GM19328 (cell line): ENCODE measurements around the gene SDCBP2.

Experiments used
- ATAC-seq: cut with Tn5 transposase; IDR thresholded peaks from one replicate; pipeline ENCODE4 v1.9.1; 2021; ENCODE audit warnings: mild to moderate bottlenecking, moderate library complexity; ENCODE audit not compliant: unreplicated experiment

The SDCBP2 gene

DNA sequence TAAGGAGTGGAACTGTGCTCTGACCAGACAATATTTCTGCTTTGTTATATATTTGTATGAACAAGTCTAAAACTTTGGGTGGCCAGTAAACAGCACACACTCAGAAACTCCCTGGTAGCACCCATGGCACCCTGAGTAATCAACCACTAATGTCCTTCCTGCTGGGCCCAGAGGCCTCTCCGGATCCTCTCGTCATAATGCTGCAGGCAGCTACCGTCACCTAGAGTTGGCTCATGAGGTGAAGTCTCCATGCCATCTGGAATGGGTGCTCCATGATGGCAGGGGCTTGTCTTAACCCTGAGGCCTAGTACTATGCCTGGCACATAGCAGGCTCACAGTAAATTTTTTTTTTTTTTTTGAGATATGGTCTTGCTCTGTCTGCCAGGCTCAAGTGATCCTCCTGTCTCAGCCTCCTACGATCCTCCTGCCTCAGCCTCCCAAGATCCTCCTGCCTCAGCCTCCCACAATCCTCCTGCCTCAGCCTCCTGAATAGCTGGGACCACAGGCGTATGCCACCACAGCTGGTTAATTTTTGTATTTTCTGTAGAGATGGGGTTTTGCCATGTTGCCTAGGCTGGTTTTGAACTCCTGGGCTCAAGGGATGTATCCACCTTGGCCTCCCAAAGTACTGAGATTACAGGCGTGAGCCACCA is 3.0 kb upstream of the SDCBP2 start:
- no peak for ATAC-seq

DNA sequence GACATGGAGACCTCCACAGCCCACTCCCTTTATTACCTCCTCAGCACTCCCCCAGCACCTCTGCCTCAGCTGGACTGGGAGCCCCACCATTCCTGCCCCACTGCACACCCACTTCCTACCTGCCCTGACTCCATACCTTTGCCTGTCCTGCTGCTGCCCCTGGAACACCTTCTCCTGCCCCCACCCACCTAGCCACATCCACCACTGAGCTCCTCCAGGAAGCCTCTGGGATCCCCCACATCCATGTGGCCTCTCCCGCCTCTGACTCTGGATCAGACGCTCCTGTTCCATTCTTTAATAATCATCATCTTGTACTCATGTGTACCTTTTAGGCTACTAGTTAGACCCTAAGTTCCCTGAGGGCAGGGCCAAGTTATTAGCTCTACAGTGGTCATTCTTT is 2.2 kb upstream of the SDCBP2 start:
- ATAC-seq = no peak

DNA sequence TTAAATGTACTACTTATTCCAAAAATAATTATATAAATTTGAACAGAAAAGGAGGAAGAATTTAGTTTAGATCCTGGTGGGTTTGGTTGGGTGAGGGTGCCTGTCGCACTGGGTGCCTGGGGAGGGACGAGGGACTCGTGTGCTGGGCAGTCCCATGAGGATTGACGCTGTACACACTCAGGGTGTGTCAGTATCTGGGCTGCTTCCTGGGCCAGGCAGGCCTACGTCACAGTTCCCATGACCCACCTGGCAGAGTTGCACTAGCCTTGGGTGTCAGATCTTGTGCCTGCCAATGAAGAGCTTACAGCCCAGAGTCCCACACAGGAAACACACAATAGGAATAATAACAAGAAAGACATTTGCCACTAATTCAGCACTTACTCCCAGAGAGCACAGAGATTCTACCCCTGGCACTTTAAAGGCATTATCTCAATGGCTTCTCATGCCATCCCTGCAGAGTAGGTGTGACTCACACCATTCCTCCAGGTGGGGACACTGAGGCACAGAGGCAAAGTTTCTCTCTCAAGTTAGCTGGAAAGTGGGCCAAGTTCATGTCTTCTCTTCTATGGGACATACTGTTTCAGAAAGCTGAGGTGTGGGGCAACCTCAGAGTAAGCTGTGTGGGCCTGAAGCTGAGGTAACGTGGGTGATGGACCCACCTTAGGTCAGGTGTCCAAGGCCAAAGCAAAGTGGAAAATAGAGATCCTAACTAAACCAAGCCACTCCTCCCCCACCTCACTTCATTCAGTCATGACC is 1.3 kb upstream of the SDCBP2 start:
- ATAC-seq = no peak

DNA sequence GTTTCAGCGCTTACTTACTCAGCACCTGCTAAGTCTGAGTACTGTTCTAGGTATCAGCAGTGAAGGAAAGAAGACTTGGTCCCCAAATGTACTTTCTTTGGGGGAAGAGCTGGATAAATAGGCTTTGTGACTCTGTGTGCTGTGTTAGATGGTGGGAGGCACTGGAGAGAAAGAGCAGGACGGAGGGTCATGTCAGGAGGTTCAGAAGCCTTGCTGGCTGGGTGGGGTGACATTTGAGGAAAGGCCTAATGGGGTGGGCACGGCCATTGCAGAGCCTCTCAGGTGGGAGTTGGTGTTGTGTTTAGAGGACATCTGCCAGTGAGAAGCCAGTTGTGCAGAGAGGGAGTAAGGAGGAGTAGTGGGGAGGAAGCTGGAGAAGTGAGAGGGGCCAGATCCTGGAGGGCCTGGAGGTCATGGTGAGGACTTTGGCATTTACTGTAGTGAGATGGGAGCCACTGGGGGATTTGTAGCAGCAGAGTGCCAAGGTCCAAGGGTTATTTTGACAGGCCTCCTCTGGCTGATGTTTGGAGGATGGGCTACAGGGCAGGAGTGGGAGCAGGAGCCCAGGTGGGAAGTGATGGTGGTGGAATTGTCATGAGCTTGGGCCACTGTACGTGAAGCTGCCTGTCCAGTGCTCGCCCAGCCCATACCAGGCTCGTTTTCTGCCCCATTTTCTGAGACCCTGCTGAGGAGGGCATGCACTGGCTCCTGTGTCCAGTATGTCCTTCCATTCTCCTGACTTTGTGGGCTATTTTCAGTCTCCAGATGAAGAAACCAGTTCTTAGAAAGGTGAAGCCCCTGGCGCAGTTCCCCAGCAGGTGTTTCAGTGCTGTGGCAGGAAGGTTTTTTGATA is 886 bp downstream of the SDCBP2 start:
- ATAC-seq = no peak

DNA sequence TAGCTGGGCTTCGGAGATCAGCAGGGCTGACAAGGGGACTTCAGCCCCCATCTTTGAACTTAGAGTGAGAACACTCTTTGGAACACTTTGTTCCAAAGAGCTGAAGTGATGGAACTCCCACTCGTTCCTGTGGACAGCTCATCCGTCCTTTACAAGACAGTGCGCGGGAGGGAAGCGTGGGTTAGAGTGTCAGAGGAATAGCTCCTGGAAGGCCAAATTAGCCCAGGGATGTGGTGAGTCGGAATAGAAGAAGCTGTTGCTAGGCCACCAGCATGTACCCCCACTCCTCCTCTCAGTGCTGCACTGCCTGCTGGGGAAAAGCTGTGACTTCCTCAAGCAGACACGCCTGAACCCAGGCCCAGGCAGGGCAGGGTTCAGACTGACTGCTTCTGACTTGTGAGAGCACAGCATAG is 1.7 kb downstream of the SDCBP2 start:
- no peak for ATAC-seq

DNA sequence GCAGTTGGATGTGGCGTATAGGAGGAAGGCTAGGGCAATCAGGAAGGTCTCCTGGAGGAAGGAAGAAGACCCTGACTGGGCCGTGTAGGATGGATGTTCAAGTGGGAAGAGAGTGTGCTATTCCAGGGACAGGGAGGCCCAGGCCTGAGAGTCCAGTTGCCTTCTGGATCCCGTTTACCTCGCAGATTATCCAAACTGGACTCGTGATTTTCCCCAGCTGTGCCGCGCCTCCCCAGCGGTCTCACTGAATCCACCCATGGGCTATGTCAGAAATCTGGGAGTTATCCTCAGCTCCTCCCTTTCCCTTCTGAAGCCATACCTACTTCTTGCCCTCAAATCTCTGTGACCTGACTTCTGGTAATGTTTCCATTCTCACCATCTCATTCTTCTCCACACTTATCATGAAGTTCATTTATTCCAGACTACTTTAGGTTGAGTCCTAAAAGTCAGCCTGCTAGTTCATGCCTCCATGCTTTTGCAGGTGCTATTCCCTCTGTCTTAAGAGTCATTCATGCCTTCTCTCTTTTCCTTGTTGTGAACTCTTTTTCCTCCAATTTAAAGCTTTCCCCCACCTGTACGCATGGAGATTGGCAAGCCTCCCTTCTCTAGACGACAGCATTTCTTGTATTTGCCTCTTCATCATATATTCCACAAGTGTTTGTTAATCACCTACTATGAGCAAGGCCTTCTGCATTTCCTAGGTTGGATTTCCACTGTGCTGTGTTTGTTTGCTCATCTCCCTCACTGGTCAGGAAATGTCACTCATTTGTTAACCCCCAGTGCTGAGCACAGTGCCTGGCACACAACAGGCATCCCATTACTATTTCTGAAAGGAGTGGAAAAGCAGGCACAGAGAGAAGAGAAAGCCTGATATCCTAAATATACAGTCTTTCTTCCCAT is 2.7 kb downstream of the SDCBP2 start:
- ATAC-seq = no peak

DNA sequence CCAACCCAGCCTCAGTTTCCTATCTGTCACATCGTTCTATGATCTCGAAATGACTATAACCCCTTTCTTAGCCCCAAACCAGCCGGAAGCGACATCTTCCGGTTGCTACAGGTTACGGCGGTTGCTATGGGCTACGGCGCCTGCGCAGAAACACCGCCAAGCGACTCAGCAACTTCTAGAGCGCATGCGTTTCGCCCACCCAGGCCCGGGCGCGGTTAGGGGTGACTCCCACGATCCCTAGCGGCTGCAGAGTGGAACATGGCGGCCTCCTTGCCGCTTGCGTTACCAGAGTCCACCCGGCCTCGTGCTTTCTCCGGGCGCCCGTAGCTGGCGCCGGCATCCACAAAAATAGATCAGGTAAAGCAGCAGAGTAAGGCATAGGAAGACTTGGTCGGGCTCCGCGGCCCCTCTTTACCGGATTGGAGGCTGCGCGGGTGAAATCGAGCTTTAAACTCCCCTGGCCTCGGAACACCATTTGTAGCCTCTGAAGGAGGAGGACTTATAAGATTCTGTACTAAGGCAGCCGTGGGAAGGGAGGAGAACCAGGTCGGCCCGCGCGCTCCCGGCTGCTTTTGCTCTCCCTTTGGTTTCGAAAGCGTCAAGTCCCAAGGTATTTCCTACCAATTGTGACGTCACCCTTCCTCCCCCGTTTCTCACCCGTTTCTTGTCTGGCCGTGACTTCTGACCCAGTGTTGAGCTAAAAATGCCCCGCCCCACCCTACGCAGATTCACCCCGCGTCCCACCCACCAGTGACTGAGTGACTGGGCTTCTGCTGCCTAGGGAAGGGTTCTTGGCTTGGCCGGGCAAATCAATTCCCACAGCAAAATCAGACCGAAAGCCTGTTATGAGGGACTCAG is 3.5 kb downstream of the SDCBP2 start:
- peak; percentile 76 for ATAC-seq

DNA sequence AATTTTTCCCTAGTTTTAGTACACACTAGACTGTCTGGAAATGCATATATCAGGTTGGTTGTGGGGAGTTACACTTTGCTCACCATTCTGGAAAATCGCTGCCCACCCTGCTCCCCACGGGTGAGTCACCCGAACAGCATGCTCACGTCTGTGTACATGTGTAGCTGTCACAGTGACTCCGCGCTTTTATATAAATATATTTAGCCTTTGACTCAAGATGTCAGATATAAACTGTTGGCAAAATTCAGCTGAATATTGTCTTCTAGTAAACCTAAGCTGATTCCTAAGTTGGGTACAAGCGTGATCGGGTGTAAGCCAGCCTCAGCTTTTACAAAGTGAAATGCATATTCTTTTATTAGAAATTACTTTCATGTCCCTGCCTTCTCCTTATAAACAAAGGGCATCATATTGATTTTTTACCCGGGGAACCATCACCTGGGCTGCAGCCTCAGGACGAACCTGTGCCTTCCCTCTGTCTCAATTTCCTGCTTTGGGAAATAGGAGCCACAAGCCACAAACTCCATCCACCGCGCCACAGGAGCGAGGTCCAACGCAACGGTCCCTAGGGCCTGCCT is 4.3 kb downstream of the SDCBP2 start:
- ATAC-seq = no peak

DNA sequence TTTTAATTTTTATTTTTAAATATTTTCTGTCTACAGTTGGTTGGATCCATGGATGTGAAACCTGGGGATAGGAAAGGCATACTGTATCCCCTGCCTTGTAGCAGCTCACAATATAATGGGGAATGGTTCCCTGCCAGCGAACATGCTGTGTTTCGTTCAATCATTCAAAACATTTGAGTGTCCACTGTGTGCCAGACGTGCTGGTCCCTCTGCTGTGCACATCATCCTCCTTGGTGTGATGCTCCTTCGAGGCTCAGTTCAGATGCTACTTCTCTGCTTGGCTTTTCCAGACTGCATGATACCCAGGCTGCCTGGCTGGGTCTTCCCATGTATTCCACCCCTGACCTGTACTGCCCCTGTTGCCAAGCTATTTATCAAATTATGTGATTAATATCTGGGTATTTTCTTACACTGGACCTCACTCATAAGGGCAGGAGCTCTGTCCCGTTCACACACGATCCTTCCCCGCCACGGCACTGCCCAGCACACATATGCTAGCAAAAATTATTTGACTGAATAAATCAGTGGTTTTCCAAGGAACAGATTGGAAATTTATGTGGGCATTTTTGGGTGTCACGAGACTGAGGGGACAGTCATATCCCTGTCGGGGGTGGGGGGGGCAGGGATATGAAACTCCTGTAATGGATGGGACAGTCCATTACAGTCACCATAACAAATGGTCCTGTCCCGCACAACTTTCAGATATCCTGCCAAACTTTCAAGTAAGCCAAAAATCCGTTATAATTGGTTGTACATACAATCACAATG is 4.9 kb downstream of the SDCBP2 start:
- ATAC-seq = no peak

DNA sequence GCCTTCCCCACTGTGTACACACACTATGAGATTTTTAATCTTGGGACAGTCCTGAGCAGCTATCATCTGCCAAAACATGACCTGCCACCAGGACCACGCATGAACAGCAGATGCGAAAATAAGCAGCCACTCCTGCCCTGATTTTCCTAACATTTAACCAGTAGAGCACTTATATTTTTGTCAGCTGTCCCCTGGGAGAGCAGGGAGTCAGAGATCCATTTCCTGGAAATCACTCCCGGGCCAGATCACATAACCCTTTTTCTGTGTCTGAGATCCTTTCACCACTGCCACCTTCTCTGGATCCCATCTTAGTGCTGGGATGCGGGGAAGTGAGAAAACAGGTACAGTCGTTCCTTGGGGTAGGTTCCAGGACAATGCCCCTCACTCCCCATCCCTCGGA is 5.7 kb downstream of the SDCBP2 start:
- no peak for ATAC-seq

DNA sequence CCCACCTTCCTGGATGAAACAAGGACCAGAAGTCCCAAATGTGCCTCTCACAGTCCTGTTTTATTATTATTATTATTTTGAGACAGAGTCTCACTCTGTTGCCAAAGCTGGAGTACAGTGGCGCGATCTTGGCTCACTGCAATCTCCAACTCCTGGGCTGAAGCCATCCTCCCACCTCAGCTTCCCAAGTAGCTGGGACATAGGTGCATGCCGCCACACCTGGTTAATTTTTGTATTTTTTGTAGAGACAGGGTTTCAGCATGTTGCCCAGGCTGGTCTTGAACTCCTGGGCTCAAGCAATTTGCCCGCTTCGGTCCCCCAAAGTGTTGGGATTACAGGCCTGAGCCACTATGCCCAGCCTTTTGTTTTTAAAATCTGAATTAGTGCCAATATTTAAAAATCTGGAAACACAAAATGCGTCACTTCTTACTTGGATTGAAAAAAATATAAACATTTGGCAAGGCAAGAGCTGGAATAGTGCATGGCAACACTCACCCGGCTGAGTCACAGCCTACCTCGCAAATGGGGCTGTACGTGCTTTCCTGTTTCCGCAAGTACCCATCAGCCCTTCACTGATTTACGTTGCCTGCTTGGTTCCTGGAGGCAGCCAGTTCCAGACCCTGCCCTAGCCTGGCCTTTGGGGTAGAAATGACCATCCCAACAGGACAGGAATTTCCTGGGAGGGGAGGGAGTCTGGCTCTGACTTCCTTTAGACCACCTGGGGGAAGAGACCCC is 6.3 kb downstream of the SDCBP2 start:
- ATAC-seq = no peak

DNA sequence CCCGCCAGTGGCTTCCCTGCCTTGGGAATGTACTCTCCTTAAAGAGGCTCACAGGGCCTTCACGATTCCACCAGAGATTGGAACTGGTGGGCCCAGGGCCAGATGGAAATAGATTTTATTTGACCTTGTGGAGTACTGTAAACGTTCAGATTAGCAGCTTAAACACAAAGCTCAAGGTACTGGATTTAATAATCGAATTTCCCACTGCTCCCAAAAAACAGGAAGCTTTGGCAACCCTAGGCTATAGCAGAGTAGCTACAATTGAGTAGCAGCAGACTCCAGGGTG is 7.3 kb downstream of the SDCBP2 start:
- ATAC-seq = no peak

DNA sequence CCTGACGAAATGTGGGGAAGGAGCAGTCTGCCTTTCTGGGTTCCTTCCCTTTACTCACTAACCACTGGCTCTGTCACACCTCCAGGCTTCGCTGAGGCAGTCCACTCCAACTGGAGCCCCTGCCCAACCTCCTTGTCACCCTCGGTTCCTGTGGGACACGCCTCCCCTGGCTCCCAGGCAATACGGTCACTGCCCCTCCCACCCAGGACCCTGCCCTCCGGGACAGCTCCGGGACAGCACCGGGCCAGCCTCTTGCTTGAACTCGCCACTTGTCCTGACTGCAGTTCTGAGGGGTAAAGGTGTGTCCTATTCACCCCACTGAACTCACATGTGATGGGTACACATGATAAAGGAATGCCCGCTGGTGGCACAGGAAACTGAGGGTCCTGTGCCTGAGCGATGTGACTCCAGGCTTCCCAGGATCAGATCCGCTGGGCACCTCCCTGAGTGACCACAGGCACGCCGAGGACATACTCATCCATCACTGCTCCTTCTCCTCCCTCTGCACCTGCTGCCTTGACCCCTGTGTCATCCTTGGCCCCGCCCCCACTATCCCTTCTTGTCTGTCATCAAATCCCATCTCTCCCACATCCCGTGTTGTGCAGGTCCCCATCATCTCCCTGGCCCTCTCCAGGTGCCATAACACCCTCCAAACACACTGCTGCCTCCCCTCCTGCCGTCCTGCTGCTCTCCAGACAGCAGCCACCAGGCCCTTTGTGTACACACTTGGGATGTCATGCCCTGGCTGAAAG is 7.9 kb downstream of the SDCBP2 start:
- ATAC-seq = no peak

DNA sequence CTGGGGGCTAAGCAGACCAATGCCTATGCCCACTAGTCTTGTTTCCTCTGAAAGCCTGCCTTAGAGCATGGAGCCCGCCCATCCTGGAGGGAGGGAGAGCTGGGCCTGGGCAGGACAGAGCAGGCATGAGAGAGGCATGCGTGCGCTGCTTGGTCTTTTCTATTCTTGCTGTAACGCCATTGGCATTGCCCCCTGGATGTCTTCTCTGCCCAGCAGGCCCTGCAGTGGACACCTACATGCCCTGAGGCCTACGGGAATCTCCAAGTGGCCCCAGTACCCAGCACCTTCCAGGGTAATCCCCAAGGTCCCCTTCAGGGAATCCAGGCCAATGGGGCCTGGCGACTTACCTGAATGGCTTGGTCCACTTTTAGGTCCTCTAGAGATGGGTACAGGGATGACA is 8.9 kb downstream of the SDCBP2 start:
- ATAC-seq = no peak

DNA sequence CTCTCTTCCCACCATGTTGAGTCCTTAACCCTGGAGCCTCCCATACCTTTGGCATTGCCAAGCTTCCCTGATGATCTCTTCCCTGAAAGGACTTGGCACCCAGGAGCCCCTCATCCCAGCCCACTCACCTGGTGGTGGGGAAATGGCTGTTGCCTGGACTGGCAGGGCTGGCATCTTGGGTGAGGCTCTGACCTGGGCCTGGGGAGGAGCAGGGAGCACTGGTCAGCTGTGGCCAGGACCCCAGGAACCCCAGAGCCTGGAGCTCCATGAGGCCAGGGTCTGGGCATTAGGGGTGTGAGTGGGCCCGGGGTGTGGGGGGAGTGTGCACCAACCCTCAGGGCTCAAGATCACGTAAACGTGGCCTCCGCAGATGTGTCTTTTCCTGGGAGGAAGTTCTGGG is 9.5 kb downstream of the SDCBP2 start:
- ATAC-seq = no peak

DNA sequence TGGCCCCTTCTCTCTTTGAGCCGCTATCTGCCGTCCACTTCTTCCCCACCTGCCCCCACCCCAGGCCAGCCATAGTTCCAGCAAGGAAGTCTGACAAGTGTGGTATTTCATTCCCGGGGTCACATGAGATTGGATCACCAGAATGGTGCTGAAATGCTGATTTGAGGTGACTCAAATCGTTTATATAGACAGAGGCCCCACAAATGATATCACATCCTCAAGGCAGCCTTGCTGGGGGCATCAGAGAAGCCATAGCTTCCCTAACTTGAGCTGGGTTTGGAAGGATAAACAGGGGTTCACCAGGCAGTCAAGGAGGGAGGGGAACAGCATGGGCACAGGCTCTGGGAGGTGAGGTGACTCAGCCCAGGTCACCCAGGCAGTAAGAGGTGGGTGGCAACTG is 9.9 kb downstream of the SDCBP2 start:
- ATAC-seq = no peak

DNA sequence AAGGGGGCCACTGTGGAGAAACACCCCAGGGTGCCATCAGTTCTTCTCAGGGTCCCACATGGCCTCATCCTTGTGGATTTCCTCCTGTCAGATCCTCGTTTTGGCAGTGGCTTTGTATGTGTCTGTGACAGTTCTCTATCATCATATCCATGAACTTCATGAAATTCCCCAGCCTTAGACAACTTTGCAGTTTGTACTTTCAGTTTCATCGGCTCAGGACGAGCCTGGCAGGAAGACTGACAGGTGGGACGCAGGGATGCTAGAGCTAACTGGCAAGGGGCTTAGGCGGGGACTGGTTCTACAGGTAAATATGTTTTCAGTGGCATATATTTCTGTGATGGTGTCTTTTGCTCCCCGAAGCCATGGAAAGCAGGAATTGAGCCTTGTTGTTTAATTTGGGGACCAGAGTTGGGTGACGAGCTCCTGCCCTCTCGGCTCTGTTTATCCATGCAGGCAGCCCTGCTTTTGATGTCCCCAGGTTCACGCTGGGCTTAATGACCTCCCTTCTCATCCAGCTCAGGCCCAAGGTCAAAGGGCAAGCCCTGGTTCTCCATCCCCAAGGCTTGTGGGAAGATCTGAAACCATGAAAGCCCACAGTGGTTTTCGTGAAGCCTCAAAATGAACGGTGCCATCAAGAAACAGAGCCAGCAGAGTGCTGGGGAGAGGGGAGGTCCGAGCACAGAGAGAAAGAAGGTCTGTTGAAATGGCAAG is 11.2 kb downstream of the SDCBP2 start:
- ATAC-seq = no peak
